Hepatocyte (in vitro differentiated cells): Measurements from ENCODE around the gene SLCO2A1. TPM values are rescaled to one million over a fixed set of nuclear protein-coding genes. Genes with fewer than 3 reads are reported as not detected.

Experiments
- DNase-seq: peaks from one replicate; pipeline ENCODE4 v3.0.0-alpha.2; 2016; ENCODE audit warnings: low spot score
- H2AFZ ChIP-seq: fragments of 200-600 bp; sonication (generic); 2 replicates; pipeline ENCODE4 v1.6.0; 2016; ENCODE audit warnings: antibody characterized with exemption, mild to moderate bottlenecking
- H3K27ac ChIP-seq: fragments of 200-600 bp; sonication (generic); 2 replicates; pipeline ENCODE4 v1.5.1; 2016; ENCODE audit warnings: mild to moderate bottlenecking
- H3K27me3 ChIP-seq: fragments of 200-600 bp; sonication (generic); 2 replicates; pipeline ENCODE4 v1.6.1; 2016
- H3K36me3 ChIP-seq: fragments of 200-600 bp; sonication (generic); replicated peaks from 2 replicates; pipeline ENCODE4 v1.5.1; 2016; ENCODE audit warnings: low read depth; ENCODE audit not compliant: insufficient read depth
- H3K4me1 ChIP-seq: fragments of 200-600 bp; sonication (generic); 2 replicates; pipeline ENCODE4 v1.5.1; 2016; ENCODE audit warnings: mild to moderate bottlenecking, moderate library complexity; ENCODE audit not compliant: insufficient read depth
- H3K4me2 ChIP-seq: fragments of 200-600 bp; sonication (generic); 2 replicates; pipeline ENCODE4 v1.6.0; 2016
- H3K4me3 ChIP-seq: fragments of 200-600 bp; sonication (generic); 2 replicates; pipeline ENCODE4 v1.5.1; 2016; ENCODE audit warnings: mild to moderate bottlenecking
- H3K79me2 ChIP-seq: fragments of 200-600 bp; sonication (generic); 2 replicates; pipeline ENCODE4 v1.6.0; 2017; ENCODE audit warnings: mild to moderate bottlenecking
- H3K9me2 ChIP-seq: fragments of 200-600 bp; sonication (generic); replicated peaks from 2 replicates; pipeline ENCODE4 v1.6.0; 2017; ENCODE audit warnings: mild to moderate bottlenecking; ENCODE audit not compliant: insufficient read depth
- H3K9me3 ChIP-seq: fragments of 200-600 bp; sonication (generic); 2 replicates; pipeline ENCODE4 v1.5.1; 2016; ENCODE audit warnings: low read depth, mild to moderate bottlenecking
- H4K20me1 ChIP-seq: fragments of 200-600 bp; sonication (generic); 2 replicates; pipeline ENCODE4 v1.6.0; 2016; ENCODE audit warnings: mild to moderate bottlenecking; ENCODE audit not compliant: insufficient read depth, poor library complexity, severe bottlenecking
- CTCF ChIP-seq: fragments of 200-600 bp; sonication (generic); IDR thresholded peaks from 2 replicates; pipeline ENCODE4 v1.5.1; 2016; ENCODE audit warnings: antibody characterized with exemption, mild to moderate bottlenecking; ENCODE audit not compliant: poor library complexity
- EZH2 ChIP-seq: fragments of 200-600 bp; sonication (generic); IDR thresholded peaks from 2 replicates; pipeline ENCODE4 v1.6.1; 2016; ENCODE audit warnings: antibody characterized with exemption, mild to moderate bottlenecking, borderline replicate concordance
- EZH2phosphoT487 ChIP-seq: fragments of 200-600 bp; sonication (generic); IDR thresholded peaks from one replicate; pipeline ENCODE4 v1.6.1; 2018; ENCODE audit warnings: antibody characterized with exemption, mild to moderate bottlenecking, low read depth, moderate library complexity; ENCODE audit not compliant: unreplicated experiment, severe bottlenecking
- WGBS: methylation state at CpG from one replicate; pipeline ENCODE4 v1.1.6; 2016; ENCODE audit warnings: low lambda C conversion rate; ENCODE audit errors: missing lambda C conversion rate; 5-methylcytosine and 5-hydroxymethylcytosine counted together
- polyA plus RNA-seq: library from polyadenylated mRNA; unstranded; fragments of >200 nt; fragmentation: Nextera tagmentation; extraction: Ambion mirVana; gene quantifications from 2 replicates; pipeline ENCODE4 v1.2.1, GENCODE V29; 2016
- total RNA-seq: library from RNA; depleted of rRNA; stranded (reverse); fragments of >200 nt; gene quantifications from 2 replicates; pipeline ENCODE4 v1.2.3, GENCODE V29; 2014

Gene SLCO2A1
- total and polyA plus RNA-seq, 2 experiments from 2014 or later, result 2.3 to 8.4 TPM

DNA sequence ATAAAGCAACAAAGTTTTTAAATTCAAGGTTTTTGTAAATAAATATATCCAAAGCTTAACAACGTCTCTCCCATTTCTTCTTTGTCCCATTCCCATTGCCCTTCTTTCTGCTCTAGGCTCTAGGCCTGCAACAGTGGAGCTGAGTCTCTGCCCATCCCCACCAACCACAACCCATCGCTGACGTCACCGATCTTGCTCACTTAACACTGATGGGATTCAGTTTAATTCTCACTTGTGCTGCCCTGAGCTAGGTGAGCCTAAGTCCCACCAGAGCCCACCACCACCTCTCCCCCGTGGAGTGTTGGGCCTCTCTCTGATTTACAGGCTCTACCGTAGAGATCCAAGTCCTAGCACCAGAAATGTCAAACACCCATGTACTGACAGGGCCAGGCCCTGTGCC lies 72.7 kb downstream of the SLCO2A1 start:
- Histone ChIP-seq H3K79me2 (no peaks in the 10 kb centered on the region), H3K4me1 (no peaks in the 10 kb centered on the region), H3K27ac (no peak overlapping the region), H3K27me3 (no peaks in the 10 kb centered on the region), H4K20me1 (no peaks in the 10 kb centered on the region), H3K9me2 (no peaks in the 10 kb centered on the region), H3K4me2 (no peak overlapping the region), H2AFZ (no peak overlapping the region), H3K36me3 (no peaks in the 10 kb centered on the region), H3K4me3 (no peak overlapping the region), H3K9me3 (no peaks in the 10 kb centered on the region)
- no peak for TF ChIP-seq EZH2
- TF ChIP-seq EZH2phosphoT487, result no peak
- no peak for TF ChIP-seq CTCF
- WGBS, result 89% methylated on average over 6 of the region's 6 CpGs
- no peak for DNase-seq

DNA sequence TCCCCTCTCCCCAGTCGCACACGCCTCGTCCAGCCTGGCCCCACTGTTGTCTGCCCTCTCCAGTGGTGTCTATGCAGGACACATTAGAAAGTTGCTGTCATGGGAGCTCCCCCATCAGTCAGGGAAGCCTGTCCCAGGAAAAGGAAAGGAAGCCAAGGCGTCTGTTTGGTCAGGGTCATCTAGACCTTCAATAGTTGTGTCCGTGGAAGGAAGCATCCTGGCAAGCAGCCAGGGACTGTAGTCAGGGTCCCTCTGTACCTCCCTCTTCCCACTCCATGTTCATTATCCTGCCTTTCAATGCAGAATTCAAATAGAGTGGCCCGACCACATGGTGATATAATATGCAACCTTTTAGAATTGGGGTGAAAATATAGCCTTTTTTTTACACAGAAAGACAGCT lies 73.4 kb downstream of the SLCO2A1 start:
- DNase-seq, result no peak
- Histone ChIP-seq H3K27me3 (no peaks in the 10 kb centered on the region), H3K36me3 (no peaks in the 10 kb centered on the region), H2AFZ (no peak overlapping the region), H4K20me1 (no peaks in the 10 kb centered on the region), H3K27ac (no peak overlapping the region), H3K4me1 (no peaks in the 10 kb centered on the region), H3K4me2 (no peak overlapping the region), H3K9me2 (no peaks in the 10 kb centered on the region), H3K4me3 (no peak overlapping the region), H3K79me2 (no peaks in the 10 kb centered on the region), H3K9me3 (no peaks in the 10 kb centered on the region)
- 69% methylated on average over 6 of the region's 6 CpGs for WGBS
- TF ChIP-seq EZH2phosphoT487 (no peak), EZH2 (no peak)

DNA sequence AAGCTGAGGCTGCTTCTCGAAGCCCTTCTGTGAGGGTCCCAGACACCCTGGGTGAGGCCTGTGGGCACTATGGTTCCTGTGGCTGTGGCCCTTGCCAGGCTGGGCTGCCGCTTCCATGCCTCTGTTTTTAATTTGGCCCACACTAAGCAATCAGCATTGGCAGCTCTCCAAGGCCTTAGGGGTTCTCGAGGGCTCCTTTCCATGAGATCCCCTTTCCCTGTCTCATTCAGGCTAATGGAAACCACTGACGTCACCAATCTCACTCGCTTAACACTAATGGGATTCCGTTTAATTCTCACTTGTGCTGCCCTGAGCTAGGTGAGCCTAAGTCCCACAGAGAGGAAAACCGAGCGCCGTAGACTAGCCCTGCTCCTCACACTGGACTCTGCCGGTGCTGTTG lies 73.8 kb downstream of the SLCO2A1 start:
- Histone ChIP-seq H3K4me3 (no peak overlapping the region), H3K36me3 (no peaks in the 10 kb centered on the region), H3K4me1 (no peaks in the 10 kb centered on the region), H3K4me2 (no peak overlapping the region), H3K9me2 (no peaks in the 10 kb centered on the region), H4K20me1 (no peaks in the 10 kb centered on the region), H3K79me2 (no peaks in the 10 kb centered on the region), H3K27ac (no peak overlapping the region), H2AFZ (no peak overlapping the region), H3K9me3 (no peaks in the 10 kb centered on the region), H3K27me3 (no peaks in the 10 kb centered on the region)
- no peak for TF ChIP-seq CTCF
- no peak for TF ChIP-seq EZH2
- no peak for TF ChIP-seq EZH2phosphoT487
- WGBS, result 72% methylated on average over 10 of the region's 10 CpGs
- peak; percentile 39 for DNase-seq

DNA sequence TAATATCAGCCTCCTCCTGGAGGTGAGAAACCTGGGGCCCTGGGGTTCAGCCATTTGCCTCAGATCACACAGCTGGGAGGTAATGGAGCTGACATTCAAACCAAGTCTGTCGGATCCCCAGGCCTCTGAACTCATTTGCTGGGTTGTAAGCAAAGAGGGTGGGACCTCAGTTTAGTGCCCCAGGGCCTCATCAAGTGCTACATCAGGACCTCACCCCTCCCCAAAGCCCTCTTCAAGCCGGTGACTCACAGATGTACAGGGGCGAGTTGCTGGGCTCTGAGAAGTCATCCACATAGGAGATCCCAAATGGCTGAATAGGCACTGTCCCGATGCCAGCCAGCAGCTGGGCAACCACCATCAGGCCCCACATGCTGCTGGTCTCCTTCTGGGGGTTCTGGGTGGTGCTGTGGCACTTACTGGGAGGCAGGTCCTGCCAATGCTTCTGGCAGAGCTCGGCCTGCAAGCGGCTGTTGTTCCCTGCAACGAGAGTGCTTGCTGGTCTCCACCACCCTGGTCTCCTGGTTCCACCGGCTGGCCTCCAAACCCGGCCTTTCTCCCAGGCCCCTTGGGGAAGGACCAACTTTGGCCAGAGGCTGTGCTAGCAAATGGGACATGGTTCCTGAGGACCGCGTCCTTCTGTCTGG lies 74.9 kb downstream of the SLCO2A1 start:
- no peak overlapping the region for H3K4me3 ChIP-seq
- no peaks in the 10 kb centered on the region for H3K36me3 ChIP-seq
- no peaks in the 10 kb centered on the region for H4K20me1 ChIP-seq
- no peak for DNase-seq
- TF ChIP-seq EZH2 (no peak), CTCF (no peak), EZH2phosphoT487 (no peak)
- no peaks in the 10 kb centered on the region for H3K79me2 ChIP-seq
- 95% methylated on average over 11 of the region's 11 CpGs for WGBS
- H3K4me2 ChIP-seq, result no peak overlapping the region
- H3K27ac ChIP-seq, result no peak overlapping the region
- H3K4me1 ChIP-seq, result no peaks in the 10 kb centered on the region
- no peaks in the 10 kb centered on the region for H3K27me3 ChIP-seq
- H3K9me2 ChIP-seq, result no peaks in the 10 kb centered on the region
- H2AFZ ChIP-seq, result no peak overlapping the region
- no peaks in the 10 kb centered on the region for H3K9me3 ChIP-seq
